Stimulated activated CD4-positive, alpha-beta T cell treated with anti-CD3 and anti-CD28 coated beads, Interleukin-4, amount 100 ng/mL, for 4 hours (primary cell): Measurements from ENCODE around the gene UCP3.

ENCODE experiments used
- DNase-seq, 2 experiments: peaks; one replicate each; pipeline ENCODE4 v3.0.0-alpha.2; 2020

UCP3 gene

DNA sequence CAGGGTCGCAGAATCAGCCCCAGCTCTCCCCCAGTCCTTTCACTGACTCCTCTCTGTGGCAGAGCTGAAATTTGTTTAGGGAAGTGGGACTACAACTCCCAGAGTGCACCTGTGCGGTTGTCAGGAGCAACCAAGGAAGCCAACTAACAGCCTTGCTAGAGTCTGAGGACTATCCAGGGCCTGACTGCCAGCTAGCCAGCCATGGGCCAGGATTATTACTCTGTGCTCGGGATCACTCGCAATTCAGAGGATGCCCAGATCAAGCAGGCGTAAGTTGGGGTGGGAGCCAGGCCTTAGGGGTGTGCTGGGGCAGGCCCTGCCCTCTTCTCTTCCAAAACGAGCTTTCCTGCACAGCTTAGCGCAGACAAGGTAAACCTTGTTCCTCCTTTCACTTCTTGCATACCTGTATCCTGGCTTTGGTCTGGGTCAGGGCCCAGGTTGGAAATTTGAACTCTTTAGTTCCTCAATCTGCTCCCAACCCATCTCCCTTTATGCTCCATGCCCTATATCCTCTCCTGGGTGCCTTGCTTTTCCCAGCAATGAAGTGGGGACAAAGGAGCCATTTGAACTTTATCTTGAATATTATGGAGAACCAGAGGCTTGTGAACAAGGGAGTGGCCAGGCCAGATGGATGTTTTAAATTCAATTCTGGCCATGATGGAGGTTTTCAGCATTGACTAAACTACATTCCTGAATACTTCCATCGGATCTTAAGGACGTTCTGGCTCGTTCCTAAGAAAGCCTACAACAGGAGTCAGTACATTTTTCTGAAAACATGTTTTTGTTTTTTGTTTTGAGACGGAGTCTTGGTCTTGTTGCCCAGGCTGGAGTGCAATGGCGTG lies 57.8 kb downstream of the UCP3 start, which contains the start of gene DNAJB13:
Gene DNAJB13, plus strand, starts transcription at position 158 of the 842 bp plus-strand sequence. Its CDS starts 44 bp downstream, at position 202.
- no peak for DNase-seq
